ENCODE results near the gene CDAN1.
"Not testable (repeated sequence)": the region's sequence is repeated elsewhere in the genome, so short reads cannot be mapped to it uniquely, and the experiment has no call there.

The CDAN1 gene, protein sequence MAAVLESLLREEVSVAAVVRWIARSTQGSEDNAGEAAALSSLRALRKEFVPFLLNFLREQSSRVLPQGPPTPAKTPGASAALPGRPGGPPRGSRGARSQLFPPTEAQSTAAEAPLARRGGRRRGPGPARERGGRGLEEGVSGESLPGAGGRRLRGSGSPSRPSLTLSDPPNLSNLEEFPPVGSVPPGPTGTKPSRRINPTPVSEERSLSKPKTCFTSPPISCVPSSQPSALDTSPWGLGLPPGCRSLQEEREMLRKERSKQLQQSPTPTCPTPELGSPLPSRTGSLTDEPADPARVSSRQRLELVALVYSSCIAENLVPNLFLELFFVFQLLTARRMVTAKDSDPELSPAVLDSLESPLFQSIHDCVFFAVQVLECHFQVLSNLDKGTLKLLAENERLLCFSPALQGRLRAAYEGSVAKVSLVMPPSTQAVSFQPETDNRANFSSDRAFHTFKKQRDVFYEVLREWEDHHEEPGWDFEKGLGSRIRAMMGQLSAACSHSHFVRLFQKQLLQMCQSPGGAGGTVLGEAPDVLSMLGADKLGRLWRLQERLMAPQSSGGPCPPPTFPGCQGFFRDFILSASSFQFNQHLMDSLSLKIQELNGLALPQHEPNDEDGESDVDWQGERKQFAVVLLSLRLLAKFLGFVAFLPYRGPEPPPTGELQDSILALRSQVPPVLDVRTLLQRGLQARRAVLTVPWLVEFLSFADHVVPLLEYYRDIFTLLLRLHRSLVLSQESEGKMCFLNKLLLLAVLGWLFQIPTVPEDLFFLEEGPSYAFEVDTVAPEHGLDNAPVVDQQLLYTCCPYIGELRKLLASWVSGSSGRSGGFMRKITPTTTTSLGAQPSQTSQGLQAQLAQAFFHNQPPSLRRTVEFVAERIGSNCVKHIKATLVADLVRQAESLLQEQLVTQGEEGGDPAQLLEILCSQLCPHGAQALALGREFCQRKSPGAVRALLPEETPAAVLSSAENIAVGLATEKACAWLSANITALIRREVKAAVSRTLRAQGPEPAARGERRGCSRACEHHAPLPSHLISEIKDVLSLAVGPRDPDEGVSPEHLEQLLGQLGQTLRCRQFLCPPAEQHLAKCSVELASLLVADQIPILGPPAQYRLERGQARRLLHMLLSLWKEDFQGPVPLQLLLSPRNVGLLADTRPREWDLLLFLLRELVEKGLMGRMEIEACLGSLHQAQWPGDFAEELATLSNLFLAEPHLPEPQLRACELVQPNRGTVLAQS

DNA sequence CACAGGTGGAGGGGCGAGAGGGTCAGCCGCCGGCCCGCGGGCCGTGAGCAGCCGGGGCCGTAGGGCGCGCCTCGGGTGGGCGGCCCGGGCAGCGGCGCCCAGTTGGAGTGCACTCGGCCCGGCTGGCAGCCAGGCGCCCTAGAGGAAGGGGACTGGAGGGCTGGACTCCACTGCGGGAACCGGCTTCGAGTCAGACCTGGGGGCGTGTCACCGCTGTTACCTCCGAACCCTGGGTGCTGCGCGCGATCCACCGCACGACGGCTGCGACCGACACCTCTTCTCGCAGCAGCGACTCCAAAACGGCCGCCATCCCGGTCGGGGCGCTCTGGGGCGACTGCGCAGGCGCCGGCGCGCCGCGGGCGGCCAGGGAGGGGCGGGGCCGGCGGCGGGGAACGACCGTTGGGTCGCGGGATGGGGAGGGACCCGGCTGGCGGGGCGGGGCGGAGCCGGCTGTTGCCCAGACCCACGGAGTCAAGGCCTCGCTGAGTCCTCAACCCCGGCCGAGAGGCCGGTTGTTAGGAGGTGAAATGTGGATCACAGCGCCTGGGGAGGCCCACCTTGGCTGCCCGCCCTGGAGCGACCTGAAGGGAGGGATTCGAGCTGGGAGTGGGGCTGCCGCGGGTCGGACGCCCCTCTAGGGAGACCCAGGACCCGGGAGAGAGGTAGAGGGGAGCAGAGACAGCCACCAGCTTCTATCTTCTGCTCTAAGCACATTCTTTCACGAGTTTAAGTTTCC, at the start of gene CDAN1:
TSS of gene CDAN1 (minus strand) at position 336 of the 736 bp plus-strand sequence. CDS start at position 310, 26 bp downstream.
- no peak for FAIRE-seq

DNA sequence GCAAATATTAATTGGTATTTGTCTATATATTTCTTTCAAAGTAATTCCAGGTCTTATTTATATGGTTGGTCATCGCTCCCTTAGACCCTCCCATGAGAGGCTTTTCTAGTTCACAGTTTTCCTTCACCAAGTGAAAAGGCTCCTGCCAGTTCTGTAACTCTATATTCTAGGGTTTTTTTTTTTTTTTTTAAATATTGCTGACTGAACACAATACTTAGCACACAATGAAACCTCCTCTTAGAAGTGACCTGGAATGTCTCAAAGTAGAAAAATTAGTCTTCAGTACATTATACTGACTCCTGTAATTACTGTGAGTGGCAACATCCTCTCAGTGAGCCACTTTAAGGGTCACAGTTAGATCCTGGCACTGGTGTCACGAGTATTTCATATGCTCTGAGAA, 48.6 kb upstream of the CDAN1 start:
- FAIRE-seq, result no peak

DNA sequence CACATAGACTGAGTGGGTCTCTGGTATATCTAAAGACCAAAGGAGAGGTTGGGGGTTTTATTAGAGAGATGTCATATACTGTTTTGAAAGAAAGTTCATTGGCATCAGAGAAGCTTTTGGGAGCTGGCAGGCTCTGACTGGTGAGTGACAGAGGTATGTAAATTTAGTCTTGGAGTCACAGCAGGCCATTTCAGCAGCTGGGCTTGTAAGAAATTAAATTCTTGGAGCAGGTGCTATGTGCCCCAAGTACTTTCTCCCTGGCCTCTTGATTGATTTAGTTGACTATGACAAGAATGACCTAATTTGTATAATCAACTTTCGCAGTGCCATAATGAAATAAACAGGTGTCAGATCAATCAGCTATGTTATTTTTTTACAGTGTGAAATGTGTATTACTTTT, 47.8 kb upstream of the CDAN1 start:
- no peak for FAIRE-seq

DNA sequence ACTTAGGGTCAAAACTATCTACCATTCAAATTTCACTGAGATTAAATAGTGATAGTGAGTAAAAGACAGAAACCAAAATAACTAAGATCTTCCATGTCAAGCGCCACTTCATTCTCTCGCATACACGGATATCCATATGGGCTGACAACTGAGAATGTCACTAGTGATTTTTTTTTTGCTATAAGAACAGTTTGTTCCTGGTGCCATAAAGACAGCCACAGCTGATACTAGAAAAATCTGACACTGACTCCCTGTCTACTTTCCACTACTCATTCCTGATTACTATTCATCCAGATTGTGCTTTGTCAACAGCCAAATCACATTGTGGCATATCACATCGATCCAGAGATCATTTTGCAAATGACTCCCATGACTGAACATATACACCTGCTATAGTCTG, 45.8 kb upstream of the CDAN1 start:
- FAIRE-seq, result no peak

DNA sequence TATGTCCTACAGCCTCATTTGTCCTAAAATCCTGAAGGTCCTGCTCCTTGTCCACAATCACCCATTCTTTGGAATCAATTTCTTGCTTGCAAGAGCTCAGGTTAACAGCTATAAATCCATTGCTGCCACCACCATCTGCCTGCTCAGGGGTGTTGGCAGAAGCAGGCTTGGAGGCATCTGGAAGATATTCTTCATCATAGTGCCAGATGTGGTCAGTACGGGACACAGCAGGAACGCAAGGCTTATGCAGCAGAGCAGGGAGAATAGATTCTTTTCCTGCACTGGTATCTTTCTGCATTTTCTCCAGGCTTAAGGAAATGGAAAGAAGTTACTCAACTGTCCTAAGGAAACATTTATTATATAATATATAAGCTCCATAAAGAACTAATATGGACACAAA, 38.5 kb upstream of the CDAN1 start:
- FAIRE-seq, result no peak

DNA sequence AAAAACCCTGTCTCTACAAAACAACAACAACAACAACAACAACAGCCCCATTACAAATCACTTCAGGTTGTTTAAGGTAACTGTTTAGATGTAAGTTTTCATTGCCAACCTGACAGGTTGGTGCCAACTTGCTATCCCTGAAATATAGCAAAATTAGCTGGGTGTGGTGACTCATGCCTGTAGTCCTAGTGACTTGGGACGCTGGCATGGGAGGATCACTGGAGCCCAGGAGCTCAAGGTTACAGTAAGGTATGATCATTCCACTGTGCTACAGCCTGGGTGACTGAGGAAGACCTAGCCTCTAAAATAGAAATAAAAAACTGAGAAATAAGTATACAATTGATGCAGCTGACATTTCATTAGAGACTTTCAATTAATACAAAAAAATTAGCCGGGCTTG, 36.0 kb upstream of the CDAN1 start:
- no peak for FAIRE-seq

DNA sequence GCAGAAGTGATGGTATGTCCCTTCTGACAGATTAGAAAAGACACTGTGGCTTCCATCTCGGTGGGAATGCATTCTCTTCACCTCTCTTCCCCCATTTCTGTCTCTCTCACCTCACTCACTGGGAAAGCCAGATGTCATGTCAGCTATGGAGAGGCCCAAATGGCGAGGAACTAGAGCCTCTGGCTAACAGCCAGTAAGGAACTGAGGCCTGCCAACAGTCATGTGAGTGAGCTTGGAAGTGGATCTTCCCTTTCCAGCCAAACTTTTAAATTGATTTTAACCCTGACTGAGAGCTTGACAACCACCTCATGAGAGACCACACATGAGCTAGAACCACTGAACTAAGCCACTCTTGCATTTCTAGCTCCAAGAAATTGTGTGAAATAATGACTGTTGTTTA, 35.2 kb upstream of the CDAN1 start:
- FAIRE-seq, result no peak

DNA sequence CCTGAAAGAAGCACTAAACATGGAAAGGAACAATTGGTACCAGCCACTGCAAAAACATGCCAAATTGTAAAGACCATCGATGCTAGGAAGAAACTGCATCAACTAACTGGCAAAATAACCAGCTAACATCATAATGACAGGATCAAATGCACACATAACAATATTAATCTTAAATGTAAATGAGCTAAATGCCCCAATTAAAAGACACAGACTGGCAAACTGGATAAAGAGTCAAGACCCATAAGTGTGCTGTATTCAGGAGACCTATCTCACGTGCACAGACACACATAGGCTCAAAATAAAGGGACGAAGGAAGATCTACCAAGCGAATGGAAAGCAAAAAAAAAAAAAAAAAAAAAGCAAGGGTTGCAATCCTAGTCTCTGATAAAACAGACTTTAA, 29.2 kb upstream of the CDAN1 start:
- FAIRE-seq, result not testable (repeated sequence)

DNA sequence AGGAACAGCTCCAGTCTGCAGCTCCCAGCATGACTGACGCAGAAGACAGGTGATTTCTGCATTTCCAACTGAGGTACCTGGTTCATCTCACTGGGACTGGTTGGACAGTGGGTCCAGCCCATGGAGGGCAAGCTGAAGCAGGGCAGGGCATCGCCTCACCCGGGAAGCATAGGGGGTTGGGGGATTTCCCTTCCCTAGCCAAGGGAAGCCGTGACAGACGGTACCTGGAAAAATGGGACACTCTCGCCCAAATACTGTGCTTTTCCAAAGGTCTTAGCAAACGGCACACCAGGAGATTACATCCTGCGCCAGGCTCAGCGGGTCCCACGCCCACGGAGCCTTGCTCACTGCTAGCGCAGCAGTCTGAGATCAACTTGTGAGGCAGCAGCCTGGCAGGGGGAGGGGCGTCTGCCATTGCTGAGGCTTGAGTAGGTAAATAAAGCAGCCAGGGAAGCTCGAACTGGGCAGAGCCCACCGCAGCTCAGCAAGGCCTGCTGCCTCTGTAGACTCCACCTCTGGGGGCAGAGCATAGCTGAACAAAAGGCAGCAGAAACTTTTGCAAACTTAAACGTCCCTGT, 27.3 kb upstream of the CDAN1 start:
- not testable (repeated sequence) for FAIRE-seq

DNA sequence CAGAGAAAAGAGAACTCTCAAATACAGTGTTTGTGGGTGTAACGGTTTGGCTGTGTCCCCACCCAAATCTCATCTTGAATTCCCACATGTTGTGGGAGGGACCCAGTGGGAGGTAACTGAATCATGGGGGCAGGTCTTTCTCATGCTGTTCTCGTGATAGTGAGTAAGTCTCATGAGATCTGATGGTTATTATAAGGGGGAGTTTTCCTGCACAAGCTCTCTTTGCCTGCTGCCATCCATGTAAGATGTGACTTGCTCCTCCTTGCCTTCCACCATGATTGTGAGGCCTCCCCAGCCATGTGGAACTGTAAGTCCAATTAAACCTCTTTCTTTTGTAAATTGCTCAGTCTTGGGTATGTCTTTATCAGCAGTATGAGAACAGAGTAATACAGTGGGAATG, 24.9 kb upstream of the CDAN1 start:
- not testable (repeated sequence) for FAIRE-seq

DNA sequence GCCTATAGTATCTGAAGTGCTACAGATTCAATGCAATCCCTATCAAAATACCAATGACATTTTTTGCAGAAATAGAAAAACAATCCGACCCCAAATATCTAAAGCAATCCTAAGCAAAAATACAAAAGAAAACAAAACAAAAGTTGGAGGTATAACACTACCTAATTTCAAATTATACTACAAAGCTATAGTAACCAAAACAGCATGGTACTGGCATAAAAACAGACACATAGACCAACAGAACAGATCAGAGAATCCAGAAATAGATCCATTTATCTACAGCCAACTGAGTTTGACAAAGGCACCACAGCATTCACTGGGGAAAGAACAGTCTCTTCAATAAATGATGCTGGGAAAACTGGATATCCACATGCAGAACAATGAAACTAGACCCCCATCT, 23.8 kb upstream of the CDAN1 start:
- no peak for FAIRE-seq

DNA sequence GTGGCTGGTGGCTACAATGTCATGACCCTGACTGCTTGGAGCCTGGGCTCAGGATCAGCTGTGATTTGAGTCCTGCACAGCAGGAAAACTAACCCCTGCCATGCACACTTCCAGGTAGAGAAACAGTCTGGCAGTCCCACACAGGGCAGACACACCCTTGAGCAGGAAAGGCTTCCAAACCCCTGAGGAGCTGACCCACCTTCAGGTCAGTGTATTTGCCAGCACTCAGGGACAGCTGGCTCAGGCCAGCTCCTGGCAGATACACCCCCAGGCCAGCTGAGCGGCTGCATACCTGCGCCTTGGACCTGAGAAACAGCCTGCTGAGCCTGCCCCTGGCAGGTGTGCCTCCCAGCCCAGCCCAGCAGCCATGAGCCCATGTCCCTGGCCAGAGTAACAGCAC, 22.2 kb upstream of the CDAN1 start:
- FAIRE-seq, result no peak

DNA sequence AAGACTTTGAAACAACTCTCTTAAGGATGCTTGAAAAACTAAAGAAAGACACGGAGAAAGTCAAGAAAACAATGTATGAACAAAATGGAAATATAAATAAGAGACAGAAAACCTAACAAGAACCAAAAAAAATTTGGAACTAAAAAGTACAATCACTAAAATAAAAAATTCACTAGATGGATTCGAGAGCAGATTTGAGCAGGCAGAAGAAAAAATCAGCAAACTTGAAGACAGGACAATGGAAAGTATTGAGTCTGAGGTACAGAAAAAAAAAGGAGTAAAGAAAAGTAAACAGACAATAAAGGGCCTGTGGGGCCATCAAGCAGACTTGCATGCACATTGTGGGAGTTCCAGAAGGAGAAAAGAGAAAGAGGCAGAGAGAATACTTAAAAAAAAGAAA, 13.4 kb upstream of the CDAN1 start:
- FAIRE-seq, result no peak

DNA sequence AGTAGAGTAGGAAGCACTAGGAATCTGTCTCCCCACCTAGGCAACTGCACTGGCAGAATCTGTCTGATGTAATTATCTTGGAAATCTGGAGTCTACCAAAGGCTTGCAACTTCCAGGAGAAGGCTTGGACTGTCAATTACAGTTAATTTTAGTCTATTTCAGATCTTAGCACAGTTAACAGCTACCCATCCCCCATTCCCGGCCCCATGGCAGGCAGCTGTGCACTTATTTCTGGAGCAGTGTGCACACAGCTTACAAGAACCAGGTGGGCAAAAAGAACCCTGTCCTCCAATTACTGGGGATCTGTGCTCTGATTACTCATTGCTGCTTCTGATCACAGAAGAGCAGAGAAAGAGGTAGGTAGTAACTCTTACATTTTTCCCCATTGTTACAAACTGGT, 12.3 kb upstream of the CDAN1 start:
- FAIRE-seq, result no peak

DNA sequence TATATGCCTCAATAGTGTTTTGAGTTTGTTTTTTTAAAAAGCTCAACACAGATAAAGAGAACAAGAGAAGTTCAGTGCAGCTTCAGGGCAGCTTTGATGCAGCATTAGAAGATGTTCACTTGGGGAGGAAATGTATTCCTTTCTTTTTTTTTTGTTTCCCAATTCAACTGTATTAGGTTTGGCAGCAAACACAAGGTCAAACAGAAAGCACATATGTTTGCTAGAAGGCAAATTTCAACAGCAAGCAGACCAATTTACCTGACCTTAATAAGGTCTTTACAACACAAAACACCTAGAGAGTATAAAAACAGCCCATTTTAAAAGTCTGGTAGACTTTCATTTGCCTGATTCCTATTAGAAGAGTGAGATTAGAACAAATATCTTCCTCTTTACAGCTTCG, 7.3 kb upstream of the CDAN1 start:
- FAIRE-seq, result no peak

DNA sequence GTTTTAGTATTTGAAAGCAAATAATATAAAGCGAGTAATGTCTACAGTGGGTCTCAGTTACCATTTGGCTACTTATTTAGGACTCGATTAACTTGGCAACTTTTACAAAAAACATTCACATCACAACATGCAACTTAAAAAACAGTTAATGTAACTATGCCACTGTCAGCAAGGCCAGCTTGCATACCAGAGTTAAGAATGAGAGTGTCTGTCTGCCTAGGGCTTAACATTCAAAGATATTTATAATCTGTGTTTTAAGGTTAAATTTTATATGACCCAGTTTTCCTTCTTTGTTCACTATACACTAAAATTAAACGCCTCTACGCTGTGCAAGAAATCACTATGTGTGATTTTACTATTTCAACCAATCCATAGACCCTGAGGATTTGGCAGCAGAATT, 5.2 kb upstream of the CDAN1 start:
- FAIRE-seq, result no peak

DNA sequence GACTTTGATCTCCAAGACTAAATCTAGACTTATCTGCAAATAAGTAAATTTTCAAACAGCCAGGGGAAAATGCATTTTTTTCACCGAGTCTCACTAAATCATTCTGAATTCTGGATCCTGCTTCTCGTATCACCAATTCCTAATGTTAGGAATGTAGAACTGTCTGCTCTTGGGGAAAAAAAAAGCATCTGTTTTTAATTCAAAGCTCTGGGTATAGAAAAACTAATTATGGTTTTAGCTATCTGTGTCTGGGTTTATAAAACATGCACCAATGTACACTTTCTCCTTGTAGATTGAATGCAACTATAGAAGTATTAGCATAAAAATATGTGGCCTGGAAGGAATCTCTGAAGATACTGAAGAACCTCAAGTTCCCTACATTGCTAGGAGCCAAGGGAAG, 4.8 kb upstream of the CDAN1 start:
- FAIRE-seq, result no peak

DNA sequence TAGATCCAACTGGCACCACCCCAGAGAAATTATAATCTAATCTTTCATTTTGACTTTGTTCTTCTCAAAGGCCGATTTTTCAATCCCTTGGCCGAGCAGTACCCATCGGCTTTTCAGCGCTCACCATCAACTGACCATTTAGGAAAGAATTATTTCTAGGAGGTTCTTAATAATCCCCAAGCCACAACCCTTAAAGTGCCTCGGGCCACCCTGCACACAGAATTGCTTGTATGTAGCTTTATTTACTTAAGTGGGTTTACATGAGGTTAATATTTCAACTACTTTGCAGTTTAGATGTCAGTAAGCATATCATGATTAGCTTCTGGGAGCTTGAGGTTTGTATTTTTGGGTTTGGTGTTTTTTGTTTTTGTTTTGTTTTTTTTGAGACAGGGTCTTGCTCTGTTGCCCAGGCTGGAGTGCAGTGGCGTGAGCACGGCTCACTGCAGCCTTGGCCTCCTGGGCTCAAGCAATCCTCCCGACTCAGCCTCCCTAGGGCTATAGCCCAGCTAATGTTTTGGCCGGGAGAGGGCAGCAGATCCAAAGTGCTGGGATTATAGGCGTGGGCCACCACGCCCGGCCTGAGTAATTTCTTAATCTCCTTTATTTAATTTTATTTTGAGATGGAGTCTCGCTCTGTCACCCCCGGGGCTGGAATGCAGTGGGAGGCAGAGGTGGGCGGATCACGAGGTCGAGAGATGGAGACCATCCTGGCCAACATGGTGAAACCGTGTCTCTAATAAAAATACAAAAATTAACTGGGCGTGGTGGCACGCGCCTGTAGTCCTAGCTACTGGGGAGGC, 801 bp upstream of the CDAN1 start:
- FAIRE-seq, result no peak

DNA sequence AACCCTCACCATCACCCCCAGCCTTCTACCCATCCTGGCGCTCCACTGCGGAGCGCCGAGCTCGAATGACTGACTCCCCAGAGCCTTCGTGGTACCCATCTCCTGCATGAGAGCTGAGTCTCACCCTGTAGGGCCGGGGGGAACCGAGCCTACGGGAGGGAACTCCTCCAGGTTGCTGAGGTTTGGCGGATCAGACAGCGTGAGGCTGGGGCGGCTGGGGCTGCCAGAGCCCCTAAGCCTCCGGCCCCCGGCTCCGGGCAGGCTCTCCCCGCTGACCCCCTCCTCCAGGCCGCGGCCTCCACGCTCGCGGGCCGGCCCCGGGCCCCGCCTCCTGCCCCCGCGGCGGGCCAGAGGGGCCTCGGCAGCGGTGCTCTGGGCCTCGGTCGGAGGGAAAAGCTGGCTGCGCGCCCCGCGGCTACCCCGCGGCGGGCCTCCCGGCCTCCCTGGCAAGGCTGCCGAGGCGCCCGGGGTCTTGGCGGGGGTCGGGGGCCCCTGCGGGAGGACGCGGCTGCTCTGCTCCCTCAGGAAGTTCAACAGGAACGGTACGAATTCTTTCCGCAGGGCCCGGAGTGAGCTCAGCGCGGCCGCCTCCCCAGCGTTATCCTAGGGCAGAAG, 643 bp downstream of the CDAN1 start:
- no peak for FAIRE-seq

DNA sequence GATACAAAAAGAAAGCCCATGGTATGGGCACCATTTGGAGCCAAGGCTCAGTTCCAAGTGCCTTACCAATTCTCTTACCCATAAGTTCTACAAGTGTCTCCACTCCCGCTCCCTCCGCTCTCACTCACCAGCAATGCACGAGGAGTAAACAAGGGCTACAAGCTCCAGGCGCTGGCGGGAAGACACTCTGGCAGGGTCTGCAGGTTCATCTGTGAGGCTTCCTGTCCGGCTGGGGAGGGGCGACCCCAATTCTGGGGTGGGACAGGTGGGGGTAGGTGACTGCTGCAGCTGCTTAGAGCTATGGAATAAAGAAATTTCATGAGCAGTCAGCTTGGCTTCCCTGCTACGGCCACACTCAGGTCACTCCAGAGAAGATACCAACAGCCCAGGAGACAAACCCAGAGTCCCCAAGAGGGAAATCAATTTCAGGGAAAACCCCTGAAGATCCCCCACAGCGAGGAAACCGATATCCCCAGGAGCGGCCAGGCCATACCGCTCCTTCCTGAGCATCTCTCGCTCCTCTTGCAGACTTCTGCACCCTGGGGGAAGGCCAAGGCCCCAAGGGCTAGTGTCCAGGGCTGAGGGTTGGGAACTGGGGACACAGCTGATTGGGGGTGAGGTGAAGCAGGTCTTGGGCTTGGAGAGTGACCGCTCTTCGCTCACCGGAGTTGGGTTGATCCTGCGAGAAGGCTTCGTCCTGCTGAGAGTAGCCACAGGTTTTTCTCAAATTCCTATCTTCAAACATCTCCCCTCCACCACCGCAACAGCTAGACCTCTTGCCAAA, 1.4 kb downstream of the CDAN1 start:
- no peak for FAIRE-seq
